K562 (cell line): ENCODE measurements around the gene CCDC9. TPM values are rescaled to one million over a fixed set of nuclear protein-coding genes. Genes with fewer than 3 reads are reported as not detected.
A peak's percentile ranks its signal among the peaks of the same experiment; 100 is the strongest.

Experiments used
- ESRRA ChIP-seq: fragments of 450-650 bp; IDR thresholded peaks from 2 replicates; pipeline ENCODE4 v1.6.1; 2014; ENCODE audit warnings: low read depth, mild to moderate bottlenecking, moderate library complexity, borderline replicate concordance
- HMG20A ChIP-seq: fragments of 450-650 bp; formaldehyde crosslinking; conservative IDR thresholded peaks from 2 replicates; pipeline ENCODE4 v1.4.0; 2020; ENCODE audit warnings: mild to moderate bottlenecking, mixed read lengths
- KDM2B ChIP-seq: fragments of 250-450 bp; sonication (Bioruptor Pico); IDR thresholded peaks from 2 replicates; pipeline ENCODE4 v1.8.0; 2021; ENCODE audit warnings: mild to moderate bottlenecking, moderate library complexity
- NKRF ChIP-seq: fragments of 450-650 bp; IDR thresholded peaks from 2 replicates; pipeline ENCODE4 v1.6.1; 2016; ENCODE audit warnings: borderline replicate concordance
- POLR2AphosphoS2 ChIP-seq: IDR thresholded peaks from 2 replicates; pipeline ENCODE4 v1.6.1; 2012; ENCODE audit warnings: low read length, improper control_type of control experiment
- RCOR1 ChIP-seq, 2 experiments: IDR thresholded peaks; 2 replicates each; pipeline ENCODE4 v1.6.1; 2012; ENCODE audit warnings: low read depth in 2 of 2, low read length in 2 of 2, borderline replicate concordance in 1 of 2, improper control_type of control experiment in 1 of 2
- THRAP3 ChIP-seq: fragments of 450-650 bp; IDR thresholded peaks from 2 replicates; pipeline ENCODE4 v1.6.1; 2016; ENCODE audit warnings: mild to moderate bottlenecking, inconsistent platforms, borderline replicate concordance
- ZBTB8A ChIP-seq: fragments of 450-650 bp; IDR thresholded peaks from 2 replicates; pipeline ENCODE4 v1.6.1; 2018; ENCODE audit warnings: mild to moderate bottlenecking, moderate library complexity; ENCODE audit not compliant: partially characterized antibody
- polyA plus RNA-seq, 8 experiments: library from polyadenylated mRNA; depleted of rRNA in 4 of 8; stranded (reverse) in 5 of 8; unstranded in 3 of 8; fragments of >200 nt; fragmentation: Nextera tagmentation in 2 of 8; fragmentation: Illumina TruSeq in 1 of 8; extraction: Ambion mirVana in 2 of 8; extraction: Trizol in 1 of 8; gene quantifications; 2 replicates each; pipeline versions ENCODE4 v1.2.1 to v1.2.3, GENCODE V29; 2011 to 2014; ENCODE audit warnings: inconsistent platforms in 1 of 8, missing spikeins in 1 of 8
- total RNA-seq, 7 experiments: library from RNA; depleted of rRNA in 6 of 7; stranded (reverse); fragments of >200 nt in 6 of 7; fragmentation: Illumina TruSeq in 2 of 7; extraction: Trizol in 2 of 7; gene quantifications; 2 replicates each; pipeline versions ENCODE4 v1.2.1 to v1.2.3, GENCODE V29; 2011 to 2021; ENCODE audit warnings: low replicate concordance in 1 of 7
- TF ChIP-seq, protein P1 (sequence below), 2 experiments: fragments of 450-650 bp in 1 of 2; sonication (generic) in 1 of 2; formaldehyde crosslinking in 1 of 2; IDR thresholded peaks; 2 replicates each; pipeline versions ENCODE4 v1.7.1 to v1.9.0; 2016 to 2022; ENCODE audit warnings: inconsistent platforms in 1 of 2, mild to moderate bottlenecking in 1 of 2, missing genetic modification reagents in 1 of 2
- TF ChIP-seq, protein P2 (sequence below): fragments of 450-650 bp; conservative IDR thresholded peaks from 2 replicates; pipeline ENCODE4 v1.6.1; 2016; ENCODE audit warnings: missing genetic modification characterization, low read depth, mild to moderate bottlenecking, missing compliant biosample characterization, moderate library complexity
- TF ChIP-seq, protein P3 (sequence below): fragments of 250-450 bp; sonication (Bioruptor Pico); IDR thresholded peaks from 2 replicates; pipeline ENCODE4 v1.4.0; 2020; ENCODE audit warnings: borderline replicate concordance

Gene CCDC9
- total and polyA plus RNA-seq, 9 of the 15 experiments (the other 6 are each of a cell fraction or from before 2014, with no cell fraction given), result 0.23 to 38.6 (median 8.4) TPM

DNA sequence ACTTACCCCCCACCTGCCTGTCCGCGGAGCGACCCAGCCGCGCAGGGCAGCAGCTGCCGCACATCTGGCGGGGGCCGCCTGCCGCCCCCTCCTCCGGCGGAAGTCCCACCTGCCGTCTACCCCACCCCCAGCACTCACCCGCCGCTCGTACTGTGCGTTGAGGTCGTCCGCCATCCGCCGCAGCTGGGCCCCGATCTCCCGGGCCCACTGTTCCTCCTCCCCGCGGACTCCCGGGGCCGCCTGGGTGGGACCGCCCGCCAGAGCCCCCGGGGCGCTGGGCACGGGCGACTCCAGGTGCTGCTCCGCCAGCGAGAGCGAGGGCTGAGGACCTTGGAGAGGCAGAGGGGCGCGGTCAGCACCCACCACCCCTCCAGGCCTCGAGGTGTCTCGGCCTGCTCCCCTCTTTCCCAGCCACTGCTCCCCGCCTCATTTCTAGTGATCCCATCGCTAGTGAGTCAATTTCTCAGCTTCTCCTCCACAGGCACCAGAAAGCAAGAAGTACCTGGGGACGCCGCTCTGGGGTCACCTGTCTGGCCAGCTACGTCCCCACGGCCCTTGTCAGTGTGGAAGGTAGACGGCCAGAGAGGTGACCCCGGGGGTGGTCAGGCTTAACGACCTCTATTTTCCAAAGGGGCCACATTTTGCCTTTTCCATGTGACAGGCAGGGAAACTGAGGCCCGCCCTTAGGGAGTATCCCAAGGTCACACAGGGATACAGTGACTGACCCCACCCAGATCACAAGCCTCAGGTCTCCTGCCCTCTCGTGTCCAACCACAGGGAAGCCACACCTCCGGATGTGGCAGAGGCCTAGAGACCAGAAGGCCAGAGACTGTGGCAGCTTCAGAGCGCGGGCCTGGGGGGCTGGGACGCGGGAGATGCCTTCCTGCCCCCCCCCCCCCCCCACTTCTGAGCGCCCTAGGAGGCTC, 29.6 kb upstream of the CCDC9 start (continued):
- TF ChIP-seq NKRF, result no peak
- TF ChIP-seq POLR2AphosphoS2, result peak; percentile 86
- TF ChIP-seq HMG20A (CRISPR knock-in tag), result no peak
- no peak for TF ChIP-seq ZBTB8A
- no peak for TF ChIP-seq RCOR1 (IDR thresholded peaks at IDR 0.05; ENCODE audit: borderline replicate concordance in 1 of 2, low read depth in 2 of 2, low read length in 2 of 2)
- TF ChIP-seq, protein P1, sequence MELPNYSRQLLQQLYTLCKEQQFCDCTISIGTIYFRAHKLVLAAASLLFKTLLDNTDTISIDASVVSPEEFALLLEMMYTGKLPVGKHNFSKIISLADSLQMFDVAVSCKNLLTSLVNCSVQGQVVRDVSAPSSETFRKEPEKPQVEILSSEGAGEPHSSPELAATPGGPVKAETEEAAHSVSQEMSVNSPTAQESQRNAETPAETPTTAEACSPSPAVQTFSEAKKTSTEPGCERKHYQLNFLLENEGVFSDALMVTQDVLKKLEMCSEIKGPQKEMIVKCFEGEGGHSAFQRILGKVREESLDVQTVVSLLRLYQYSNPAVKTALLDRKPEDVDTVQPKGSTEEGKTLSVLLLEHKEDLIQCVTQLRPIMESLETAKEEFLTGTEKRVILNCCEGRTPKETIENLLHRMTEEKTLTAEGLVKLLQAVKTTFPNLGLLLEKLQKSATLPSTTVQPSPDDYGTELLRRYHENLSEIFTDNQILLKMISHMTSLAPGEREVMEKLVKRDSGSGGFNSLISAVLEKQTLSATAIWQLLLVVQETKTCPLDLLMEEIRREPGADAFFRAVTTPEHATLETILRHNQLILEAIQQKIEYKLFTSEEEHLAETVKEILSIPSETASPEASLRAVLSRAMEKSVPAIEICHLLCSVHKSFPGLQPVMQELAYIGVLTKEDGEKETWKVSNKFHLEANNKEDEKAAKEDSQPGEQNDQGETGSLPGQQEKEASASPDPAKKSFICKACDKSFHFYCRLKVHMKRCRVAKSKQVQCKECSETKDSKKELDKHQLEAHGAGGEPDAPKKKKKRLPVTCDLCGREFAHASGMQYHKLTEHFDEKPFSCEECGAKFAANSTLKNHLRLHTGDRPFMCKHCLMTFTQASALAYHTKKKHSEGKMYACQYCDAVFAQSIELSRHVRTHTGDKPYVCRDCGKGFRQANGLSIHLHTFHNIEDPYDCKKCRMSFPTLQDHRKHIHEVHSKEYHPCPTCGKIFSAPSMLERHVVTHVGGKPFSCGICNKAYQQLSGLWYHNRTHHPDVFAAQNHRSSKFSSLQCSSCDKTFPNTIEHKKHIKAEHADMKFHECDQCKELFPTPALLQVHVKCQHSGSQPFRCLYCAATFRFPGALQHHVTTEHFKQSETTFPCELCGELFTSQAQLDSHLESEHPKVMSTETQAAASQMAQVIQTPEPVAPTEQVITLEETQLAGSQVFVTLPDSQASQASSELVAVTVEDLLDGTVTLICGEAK (IDR thresholded peaks at IDR 0.05), result no peak
- TF ChIP-seq, protein P1 (CRISPR knock-in tag; IDR thresholded peaks at IDR 0.05), result no peak
- TF ChIP-seq ESRRA, result peak; percentile 99
- TF ChIP-seq, protein P2, sequence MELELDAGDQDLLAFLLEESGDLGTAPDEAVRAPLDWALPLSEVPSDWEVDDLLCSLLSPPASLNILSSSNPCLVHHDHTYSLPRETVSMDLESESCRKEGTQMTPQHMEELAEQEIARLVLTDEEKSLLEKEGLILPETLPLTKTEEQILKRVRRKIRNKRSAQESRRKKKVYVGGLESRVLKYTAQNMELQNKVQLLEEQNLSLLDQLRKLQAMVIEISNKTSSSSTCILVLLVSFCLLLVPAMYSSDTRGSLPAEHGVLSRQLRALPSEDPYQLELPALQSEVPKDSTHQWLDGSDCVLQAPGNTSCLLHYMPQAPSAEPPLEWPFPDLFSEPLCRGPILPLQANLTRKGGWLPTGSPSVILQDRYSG (tag), result peak; percentile 82
- TF ChIP-seq THRAP3, result no peak
- TF ChIP-seq, protein P3, sequence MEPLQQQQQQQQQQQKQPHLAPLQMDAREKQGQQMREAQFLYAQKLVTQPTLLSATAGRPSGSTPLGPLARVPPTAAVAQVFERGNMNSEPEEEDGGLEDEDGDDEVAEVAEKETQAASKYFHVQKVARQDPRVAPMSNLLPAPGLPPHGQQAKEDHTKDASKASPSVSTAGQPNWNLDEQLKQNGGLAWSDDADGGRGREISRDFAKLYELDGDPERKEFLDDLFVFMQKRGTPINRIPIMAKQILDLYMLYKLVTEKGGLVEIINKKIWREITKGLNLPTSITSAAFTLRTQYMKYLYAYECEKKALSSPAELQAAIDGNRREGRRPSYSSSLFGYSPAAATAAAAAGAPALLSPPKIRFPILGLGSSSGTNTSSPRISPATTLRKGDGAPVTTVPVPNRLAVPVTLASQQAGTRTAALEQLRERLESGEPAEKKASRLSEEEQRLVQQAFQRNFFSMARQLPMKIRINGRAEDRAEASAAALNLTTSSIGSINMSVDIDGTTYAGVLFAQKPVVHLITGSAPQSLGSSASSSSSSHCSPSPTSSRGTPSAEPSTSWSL (CRISPR knock-in tag), result peak; percentile 10; the same call in 1 of the 2 replicates
- TF ChIP-seq KDM2B (CRISPR knock-in tag), result no peak
